PFSK-1 (cell line): ENCODE data around the gene PPP4R4.

Experiments
- REST ChIP-seq, 2 experiments: IDR thresholded peaks; 2 replicates each; pipeline versions ENCODE4 v1.6.1 to v1.8.0; 2011 to 2012; ENCODE audit warnings: low read depth in 2 of 2, low read length in 2 of 2, control low read depth in 1 of 2, inconsistent platforms in 1 of 2, mild to moderate bottlenecking in 1 of 2, moderate library complexity in 1 of 2; ENCODE audit not compliant: insufficient read depth in 1 of 2
- SIN3A ChIP-seq: IDR thresholded peaks from 2 replicates; pipeline ENCODE4 v1.6.1; 2012; ENCODE audit warnings: mild to moderate bottlenecking, low read length, moderate library complexity, borderline replicate concordance; ENCODE audit not compliant: insufficient read depth
- TAF1 ChIP-seq: IDR thresholded peaks from 2 replicates; pipeline ENCODE4 v1.6.1; 2012; ENCODE audit warnings: low read length, control low read depth, borderline replicate concordance; ENCODE audit not compliant: insufficient read depth

GRCh38 chr14:94176808-94177207 lies 2.7 kb downstream of the PPP4R4 start:
- TF ChIP-seq REST (IDR thresholded peaks at IDR 0.05; ENCODE audit: insufficient read depth in 1 of 2, low read depth in 2 of 2, low read length in 2 of 2) (no peak), SIN3A (no peak), TAF1 (no peak)
